ENCODE measurements around the gene NOX1. TPM values are rescaled to one million over a fixed set of nuclear protein-coding genes. Genes with fewer than 3 reads are reported as not detected.

NOX1 gene
- total and polyA plus RNA-seq, 8 donors, result 53.3 TPM; not detected in 7

GRCh38 chrX:100880368-100880767 lies 6.2 kb upstream of the NOX1 start:
- Histone ChIP-seq H3K36me3 (no peaks in the 10 kb centered on the region), H3K4me3 (no peak overlapping the region), H3K27me3 (peaks cover 0 to 4% (median 0%) of the 10 kb centered on the region in 3 donors), H3K4me1 (no peaks in the 10 kb centered on the region), H3K9me3 (no peaks in the 10 kb centered on the region), H3K27ac (no peak overlapping the region)
- intact Hi-C loops (cut with DNase I; ENCODE audit: low total_unique reads), result no loop called here
- no peak for DNase-seq
- no peak for TF ChIP-seq EP300 (IDR thresholded peaks at IDR 0.05)
- TF ChIP-seq POLR2AphosphoS5 (IDR thresholded peaks at IDR 0.05), result no peak
- no peak for TF ChIP-seq POLR2A (IDR thresholded peaks at IDR 0.05)
- TF ChIP-seq CTCF (IDR thresholded peaks at IDR 0.05), result no peak
- 27 to 63% (median 61%) methylated on average over 2 of the region's 2 CpGs for WGBS, 5 donors

GRCh38 chrX:100871594-100872560 lies 2.3 kb downstream of the NOX1 start:
- intact Hi-C loops (cut with DNase I; ENCODE audit: low total_unique reads), result no loop called here
- no peaks in the 10 kb centered on the region for H3K4me1 ChIP-seq
- H3K4me3 ChIP-seq, result no peak overlapping the region
- no peak overlapping the region for H3K27ac ChIP-seq
- no peaks in the 10 kb centered on the region for H3K36me3 ChIP-seq
- TF ChIP-seq POLR2A (IDR thresholded peaks at IDR 0.05), result no peak
- TF ChIP-seq POLR2AphosphoS5 (IDR thresholded peaks at IDR 0.05), result no peak
- no peak for TF ChIP-seq EP300 (IDR thresholded peaks at IDR 0.05)
- TF ChIP-seq CTCF (IDR thresholded peaks at IDR 0.05), result no peak
- H3K27me3 ChIP-seq, result no peaks in the 10 kb centered on the region
- no peak for DNase-seq
- no peaks in the 10 kb centered on the region for H3K9me3 ChIP-seq
- 57 to 69% (median 63%) methylated on average over 7 to 9 of the region's 9 CpGs for WGBS, 5 donors

- intact Hi-C loops (cut with DNase I; ENCODE audit: low total_unique reads), result no loop called here
- Histone ChIP-seq H3K36me3 (no peaks in the 10 kb centered on the region), H3K4me3 (no peak overlapping the region), H3K9me3 (no peaks in the 10 kb centered on the region), H3K27me3 (no peaks in the 10 kb centered on the region), H3K27ac (no peak overlapping the region), H3K4me1 (no peaks in the 10 kb centered on the region)
- TF ChIP-seq POLR2A (IDR thresholded peaks at IDR 0.05) (no peak), EP300 (IDR thresholded peaks at IDR 0.05) (no peak), CTCF (IDR thresholded peaks at IDR 0.05) (no peak), POLR2AphosphoS5 (IDR thresholded peaks at IDR 0.05) (no peak)
- no peak for DNase-seq
- WGBS, 5 donors, result 46 to 64% (median 62%) methylated on average over 5 of the region's 5 CpGs
Observed at GRCh38 chrX:100870527-100870926, 3.6 kb downstream of the NOX1 start.

GRCh38 chrX:100868273-100868672 lies 5.9 kb downstream of the NOX1 start:
- intact Hi-C loops (cut with DNase I; ENCODE audit: low total_unique reads), result no loop called here
- Histone ChIP-seq H3K4me3 (no peak overlapping the region), H3K4me1 (no peaks in the 10 kb centered on the region), H3K36me3 (no peaks in the 10 kb centered on the region), H3K27ac (no peak overlapping the region), H3K27me3 (no peaks in the 10 kb centered on the region), H3K9me3 (no peaks in the 10 kb centered on the region)
- DNase-seq, result no peak
- WGBS, 5 donors, result 62 to 86% (median 79%) methylated on average over 2 of the region's 2 CpGs
- TF ChIP-seq POLR2AphosphoS5 (IDR thresholded peaks at IDR 0.05), result no peak
- TF ChIP-seq CTCF (IDR thresholded peaks at IDR 0.05), result no peak
- no peak for TF ChIP-seq EP300 (IDR thresholded peaks at IDR 0.05)
- no peak for TF ChIP-seq POLR2A (IDR thresholded peaks at IDR 0.05)

Data from stomach (tissue), 9 donors.